Measurements from ENCODE around the gene KIAA0513.

The KIAA0513 gene

GRCh38 chr16:85127379-85127723 is 99.8 kb downstream of the KIAA0513 start:
- no peak for DNase-seq (ENCODE audit: low read depth)
- no peak overlapping the region for H3K4me3 ChIP-seq (ENCODE audit: low read depth, low read length)
- TF ChIP-seq, protein P1, sequence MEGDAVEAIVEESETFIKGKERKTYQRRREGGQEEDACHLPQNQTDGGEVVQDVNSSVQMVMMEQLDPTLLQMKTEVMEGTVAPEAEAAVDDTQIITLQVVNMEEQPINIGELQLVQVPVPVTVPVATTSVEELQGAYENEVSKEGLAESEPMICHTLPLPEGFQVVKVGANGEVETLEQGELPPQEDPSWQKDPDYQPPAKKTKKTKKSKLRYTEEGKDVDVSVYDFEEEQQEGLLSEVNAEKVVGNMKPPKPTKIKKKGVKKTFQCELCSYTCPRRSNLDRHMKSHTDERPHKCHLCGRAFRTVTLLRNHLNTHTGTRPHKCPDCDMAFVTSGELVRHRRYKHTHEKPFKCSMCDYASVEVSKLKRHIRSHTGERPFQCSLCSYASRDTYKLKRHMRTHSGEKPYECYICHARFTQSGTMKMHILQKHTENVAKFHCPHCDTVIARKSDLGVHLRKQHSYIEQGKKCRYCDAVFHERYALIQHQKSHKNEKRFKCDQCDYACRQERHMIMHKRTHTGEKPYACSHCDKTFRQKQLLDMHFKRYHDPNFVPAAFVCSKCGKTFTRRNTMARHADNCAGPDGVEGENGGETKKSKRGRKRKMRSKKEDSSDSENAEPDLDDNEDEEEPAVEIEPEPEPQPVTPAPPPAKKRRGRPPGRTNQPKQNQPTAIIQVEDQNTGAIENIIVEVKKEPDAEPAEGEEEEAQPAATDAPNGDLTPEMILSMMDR (IDR thresholded peaks at IDR 0.05; ENCODE audit: low read depth, low read length, missing control alignments), result no peak

DNA sequence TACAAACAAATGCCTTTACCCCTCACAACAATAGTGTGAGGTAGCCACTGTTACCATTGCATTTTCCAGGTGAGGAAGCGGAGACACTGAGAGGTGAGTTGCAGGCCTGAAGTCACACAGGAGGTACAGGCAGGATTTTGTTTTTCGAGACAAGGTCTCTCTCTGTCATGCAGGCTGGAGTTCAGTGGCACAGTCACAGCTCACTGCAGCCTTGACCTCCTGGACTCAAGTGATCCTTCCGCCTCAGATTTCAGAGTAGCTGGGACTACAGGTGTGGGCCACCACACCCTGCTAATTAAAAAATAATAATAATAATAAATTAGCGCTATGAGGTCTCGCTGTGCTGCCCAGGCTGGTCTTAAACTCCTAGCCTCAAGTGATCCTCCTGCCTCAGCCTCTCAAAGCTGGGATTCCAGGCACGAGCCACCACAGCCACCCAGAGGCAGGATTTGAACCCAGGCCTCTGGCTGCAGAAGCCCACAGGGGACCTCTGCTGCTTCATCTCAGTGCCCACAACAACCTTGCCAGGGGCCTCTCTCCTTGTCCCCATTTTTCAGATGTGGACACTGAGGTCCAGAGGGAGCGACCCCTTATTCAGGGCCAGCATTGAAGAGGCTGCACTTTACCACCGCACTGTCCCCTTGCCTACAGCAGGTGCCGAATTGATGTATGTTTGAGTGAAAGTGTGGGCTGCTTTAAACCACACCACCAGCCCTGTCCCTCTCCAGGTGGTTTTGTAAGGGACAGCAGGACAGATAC is 100.7 kb downstream of the KIAA0513 start:
- TF ChIP-seq, protein P1 (IDR thresholded peaks at IDR 0.05; ENCODE audit: low read depth, low read length, missing control alignments), result no peak
- no peak for DNase-seq (ENCODE audit: low read depth)
- H3K4me3 ChIP-seq (ENCODE audit: low read depth, low read length), result no peak overlapping the region

DNA sequence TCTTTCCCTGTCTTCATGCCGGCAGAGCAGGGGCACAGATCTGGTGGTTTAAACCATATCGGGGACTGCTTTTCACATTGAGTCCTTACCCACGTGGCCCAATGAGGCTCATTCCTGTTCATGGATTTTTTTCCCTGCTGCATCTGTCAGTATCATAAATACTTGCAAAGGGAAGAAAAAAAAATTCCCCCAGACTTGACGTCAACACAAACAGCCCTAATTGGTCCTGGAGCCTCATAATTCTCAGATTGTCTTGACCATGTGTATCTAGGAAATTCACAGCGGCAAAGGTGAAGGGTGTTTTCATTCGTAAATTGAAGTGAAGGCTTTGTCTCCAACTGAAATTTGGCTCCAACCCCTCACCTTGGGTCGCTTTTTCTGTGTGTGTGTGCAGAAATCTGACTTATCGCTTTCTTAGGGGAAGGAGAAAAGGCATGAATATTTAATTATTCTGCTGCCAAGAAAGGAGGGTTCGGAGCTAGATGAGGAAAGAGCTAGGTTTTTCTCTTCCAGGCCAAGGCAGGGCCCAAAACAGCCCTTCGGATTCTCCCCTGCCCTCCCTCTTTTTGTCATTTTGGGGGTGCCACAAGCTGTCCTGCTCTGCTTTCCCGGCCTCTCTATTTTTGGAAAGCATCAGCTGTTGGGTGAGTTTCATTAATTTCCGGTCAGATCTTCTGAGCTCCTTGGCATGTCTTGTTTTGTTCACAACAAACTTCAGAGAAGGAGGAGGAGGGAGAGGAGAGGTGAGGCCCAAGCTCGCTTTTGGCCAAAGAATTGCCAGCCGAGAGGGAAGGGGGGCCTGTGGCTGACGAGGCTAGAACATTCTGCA is 102.5 kb downstream of the KIAA0513 start:
- H3K4me3 ChIP-seq (ENCODE audit: low read depth, low read length), result no peak overlapping the region
- TF ChIP-seq, protein P1 (IDR thresholded peaks at IDR 0.05; ENCODE audit: low read depth, low read length, missing control alignments), result no peak
- no peak for DNase-seq (ENCODE audit: low read depth)

GRCh38 chr16:85130705-85131028 is 103.1 kb downstream of the KIAA0513 start:
- DNase-seq (ENCODE audit: low read depth), result no peak
- TF ChIP-seq, protein P1 (IDR thresholded peaks at IDR 0.05; ENCODE audit: low read depth, low read length, missing control alignments), result no peak

GRCh38 chr16:85132456-85133289 is 105.1 kb downstream of the KIAA0513 start:
- TF ChIP-seq, protein P1 (IDR thresholded peaks at IDR 0.05; ENCODE audit: low read depth, low read length, missing control alignments), result no peak
- no peak overlapping the region for H3K4me3 ChIP-seq (ENCODE audit: low read depth, low read length)
- no peak for DNase-seq (ENCODE audit: low read depth)

More at GRCh38 chr16:85130705-85131028, 103.1 kb downstream of the KIAA0513 start:
- H3K4me3 ChIP-seq (ENCODE audit: low read depth, low read length), result no peak overlapping the region

GRCh38 chr16:85133290-85133599 is 105.7 kb downstream of the KIAA0513 start:
- TF ChIP-seq, protein P1 (IDR thresholded peaks at IDR 0.05; ENCODE audit: low read depth, low read length, missing control alignments), result no peak
- no peak overlapping the region for H3K4me3 ChIP-seq (ENCODE audit: low read depth, low read length)
- no peak for DNase-seq (ENCODE audit: low read depth)
